CD14-positive monocyte (primary cell): ENCODE measurements around the gene PLXNA2. TPM values are rescaled to one million over a fixed set of nuclear protein-coding genes. Genes with fewer than 3 reads are reported as not detected.

Experiments
- DNase-seq, 3 donors: peaks; one replicate each; pipeline ENCODE4 v3.0.0-alpha.2; 2011 to 2022
- H2AFZ ChIP-seq: 2 replicates; pipeline ENCODE4 v1.6.0; 2012; ENCODE audit warnings: mild to moderate bottlenecking, low read depth, low read length, inconsistent platforms; ENCODE audit not compliant: insufficient read depth, poor library complexity, severe bottlenecking
- H3K27ac ChIP-seq, 2 donors: 1 replicate in 1 of 2; 2 replicates in 1 of 2; pipeline ENCODE4 v1.5.1; 2012 to 2013; ENCODE audit warnings: low read length in 2 of 2, control low read depth in 1 of 2, inconsistent platforms in 1 of 2, low read depth in 1 of 2, mild to moderate bottlenecking in 1 of 2
- H3K27me3 ChIP-seq, 2 donors: one replicate each; pipeline versions ENCODE4 v1.6.0 to v1.6.1; 2011 to 2013; ENCODE audit warnings: low read length in 2 of 2; ENCODE audit not compliant: control insufficient read depth in 2 of 2, insufficient read depth in 2 of 2
- H3K36me3 ChIP-seq, 2 donors: replicated peaks in 1 of 2; 1 replicate in 1 of 2; 2 replicates in 1 of 2; pipeline versions ENCODE4 v1.5.1 to v1.6.1; 2012 to 2013; ENCODE audit warnings: low read length in 2 of 2, control low read depth in 1 of 2, inconsistent platforms in 1 of 2, mild to moderate bottlenecking in 1 of 2; ENCODE audit not compliant: insufficient read depth in 2 of 2, control insufficient read depth in 1 of 2
- H3K4me1 ChIP-seq, 2 donors: 1 replicate in 1 of 2; 2 replicates in 1 of 2; pipeline versions ENCODE4 v1.5.1 to v1.6.1; 2012 to 2013; ENCODE audit warnings: low read length in 2 of 2, control low read depth in 1 of 2, inconsistent platforms in 1 of 2, mild to moderate bottlenecking in 1 of 2, moderate library complexity in 1 of 2; ENCODE audit not compliant: insufficient read depth in 2 of 2, control insufficient read depth in 1 of 2
- H3K4me2 ChIP-seq: replicated peaks from 2 replicates; pipeline ENCODE3; 2012; ENCODE audit warnings: low read length, moderate library complexity, mild to moderate bottlenecking; ENCODE audit not compliant: poor library complexity, severe bottlenecking; ENCODE audit errors: extremely low read depth
- H3K4me3 ChIP-seq, 3 experiments: fragments of 200-600 bp in 1 of 3; sonication (generic) in 1 of 3; replicated peaks in 1 of 3; 1 replicate in 2 of 3; 2 replicates in 1 of 3; pipeline ENCODE4 v1.5.1; 2011 to 2013; ENCODE audit warnings: low read length in 3 of 3, mild to moderate bottlenecking in 3 of 3, control low read depth in 2 of 3, low read depth in 2 of 3, inconsistent platforms in 1 of 3, moderate library complexity in 1 of 3
- H3K79me2 ChIP-seq: 2 replicates; pipeline ENCODE4 v1.6.0; 2012; ENCODE audit warnings: mild to moderate bottlenecking, control low read depth, inconsistent platforms, low read length, moderate library complexity; ENCODE audit not compliant: insufficient read depth
- H3K9ac ChIP-seq: 2 replicates; pipeline ENCODE4 v1.6.0; 2017; ENCODE audit warnings: low read length, mild to moderate bottlenecking; ENCODE audit not compliant: insufficient read depth, poor library complexity, severe bottlenecking
- H3K9me3 ChIP-seq, 2 donors: replicated peaks in 1 of 2; 1 replicate in 1 of 2; 2 replicates in 1 of 2; pipeline versions ENCODE4 v1.5.1 to v1.6.1; 2012 to 2013; ENCODE audit warnings: low read length in 2 of 2, control low read depth in 1 of 2; ENCODE audit not compliant: control insufficient read depth in 1 of 2, insufficient read depth in 1 of 2
- H4K20me1 ChIP-seq: 2 replicates; pipeline ENCODE4 v1.6.0; 2012; ENCODE audit warnings: mild to moderate bottlenecking, low read length, control low read depth, moderate library complexity; ENCODE audit not compliant: insufficient read depth
- H3K27ac Mint-ChIP-seq, 7 donors: one replicate each; pipeline ENCODE4 v1.8.0; 2020; ENCODE audit warnings: mild to moderate bottlenecking in 7 of 7, mixed read lengths in 7 of 7, moderate library complexity in 6 of 7, inconsistent platforms in 2 of 7
- H3K27me3 Mint-ChIP-seq, 3 donors: one replicate each; pipeline ENCODE4 v1.8.0; 2021 to 2022; ENCODE audit warnings: low read depth in 3 of 3, mild to moderate bottlenecking in 3 of 3, mixed read lengths in 3 of 3, moderate library complexity in 3 of 3, inconsistent platforms in 1 of 3
- H3K36me3 Mint-ChIP-seq, 2 donors: one replicate each; pipeline ENCODE4 v1.8.0; 2020; ENCODE audit warnings: mixed read lengths in 2 of 2, inconsistent platforms in 1 of 2, mild to moderate bottlenecking in 1 of 2
- H3K4me1 Mint-ChIP-seq: one replicate; pipeline ENCODE4 v1.8.0; 2020; ENCODE audit warnings: mild to moderate bottlenecking, mixed read lengths
- H3K4me3 Mint-ChIP-seq, 2 donors: one replicate each; pipeline ENCODE4 v1.8.0; 2020; ENCODE audit warnings: mild to moderate bottlenecking in 2 of 2, mixed read lengths in 2 of 2, moderate library complexity in 1 of 2
- H3K9me3 Mint-ChIP-seq, 7 donors: one replicate each; pipeline ENCODE4 v1.8.0; 2020 to 2022; ENCODE audit warnings: mixed read lengths in 7 of 7, mild to moderate bottlenecking in 6 of 7, moderate library complexity in 6 of 7, inconsistent platforms in 2 of 7
- WGBS: methylation state at CpG from one replicate; pipeline ENCODE4 v1.1.5; 2013; ENCODE audit warnings: missing lambda C conversion rate; ENCODE audit not compliant: insufficient coverage; 5-methylcytosine and 5-hydroxymethylcytosine counted together
- intact Hi-C, 2 donors: fragments of 100-400 bp; cut with micrococcal nuclease; formaldehyde crosslinking; loops; one replicate each; pipeline versions ENCODE4 v1.15.0 to v1.15.1; 2023
- polyA plus RNA-seq, 3 donors: library from polyadenylated mRNA; depleted of rRNA in 1 of 3; unstranded in 2 of 3; stranded (reverse) in 1 of 3; fragments of 300-500 nt in 2 of 3; fragments of >200 nt in 1 of 3; fragmentation: Illumina TruSeq in 2 of 3; gene quantifications; 1 replicate in 2 of 3; 2 replicates in 1 of 3; pipeline ENCODE4 v1.2.3, GENCODE V29; 2012 to 2021
- TF ChIP-seq, protein P1 (sequence below): fragments of 200-600 bp; IDR thresholded peaks from one replicate; pipeline ENCODE4 v1.8.0; 2022; ENCODE audit warnings: antibody characterized with exemption, mild to moderate bottlenecking

Gene PLXNA2
- polyA plus RNA-seq, 3 donors = 0.75 to 2.1 (median 1.1) TPM

DNA sequence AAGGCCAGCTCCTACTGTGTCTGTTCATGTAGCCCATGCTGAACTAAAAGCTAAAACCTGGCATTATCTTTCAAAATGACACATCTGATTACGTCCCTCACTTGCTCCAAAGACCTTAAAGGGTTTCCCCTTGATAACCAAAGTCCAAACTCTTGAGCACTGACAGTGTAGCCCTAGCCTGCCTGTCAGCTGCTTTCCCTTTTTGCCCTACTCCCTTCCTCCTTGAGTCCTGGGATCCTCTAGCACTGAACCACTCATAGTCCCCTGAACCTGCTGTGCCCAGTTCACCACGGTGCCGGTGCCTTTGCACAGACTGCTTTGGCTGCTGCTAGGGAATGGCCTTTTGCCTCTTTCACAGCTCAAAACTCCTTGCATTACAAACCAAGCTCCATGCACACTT, 67.5 kb downstream of the PLXNA2 start:
- WGBS = 94% methylated on average over 3 of the region's 3 CpGs
- Mint-ChIP-seq H3K4me3 (no peak overlapping the region), H3K9me3 (no peaks in the 10 kb centered on the region), H3K27me3 (peaks cover 0 to 3% (median 3%) of the 10 kb centered on the region in 3 donors), H3K36me3 (no peaks in the 10 kb centered on the region), H3K4me1 (peaks cover 3% of the 10 kb centered on the region), H3K27ac (no peak overlapping the region)
- H3K9ac ChIP-seq = no peak overlapping the region
- no peak overlapping the region for H3K4me2 ChIP-seq
- no peaks in the 10 kb centered on the region for H3K36me3 ChIP-seq
- no peak overlapping the region for H3K27ac ChIP-seq
- no peak overlapping the region for H2AFZ ChIP-seq
- H3K9me3 ChIP-seq = no peaks in the 10 kb centered on the region
- H3K4me3 ChIP-seq = no peak overlapping the region
- no peaks in the 10 kb centered on the region for H4K20me1 ChIP-seq
- no peak for DNase-seq
- intact Hi-C loops = no loop called here
- TF ChIP-seq, protein P1, sequence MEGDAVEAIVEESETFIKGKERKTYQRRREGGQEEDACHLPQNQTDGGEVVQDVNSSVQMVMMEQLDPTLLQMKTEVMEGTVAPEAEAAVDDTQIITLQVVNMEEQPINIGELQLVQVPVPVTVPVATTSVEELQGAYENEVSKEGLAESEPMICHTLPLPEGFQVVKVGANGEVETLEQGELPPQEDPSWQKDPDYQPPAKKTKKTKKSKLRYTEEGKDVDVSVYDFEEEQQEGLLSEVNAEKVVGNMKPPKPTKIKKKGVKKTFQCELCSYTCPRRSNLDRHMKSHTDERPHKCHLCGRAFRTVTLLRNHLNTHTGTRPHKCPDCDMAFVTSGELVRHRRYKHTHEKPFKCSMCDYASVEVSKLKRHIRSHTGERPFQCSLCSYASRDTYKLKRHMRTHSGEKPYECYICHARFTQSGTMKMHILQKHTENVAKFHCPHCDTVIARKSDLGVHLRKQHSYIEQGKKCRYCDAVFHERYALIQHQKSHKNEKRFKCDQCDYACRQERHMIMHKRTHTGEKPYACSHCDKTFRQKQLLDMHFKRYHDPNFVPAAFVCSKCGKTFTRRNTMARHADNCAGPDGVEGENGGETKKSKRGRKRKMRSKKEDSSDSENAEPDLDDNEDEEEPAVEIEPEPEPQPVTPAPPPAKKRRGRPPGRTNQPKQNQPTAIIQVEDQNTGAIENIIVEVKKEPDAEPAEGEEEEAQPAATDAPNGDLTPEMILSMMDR = no peak
- no peaks in the 10 kb centered on the region for H3K79me2 ChIP-seq
- no peaks in the 10 kb centered on the region for H3K4me1 ChIP-seq
- H3K27me3 ChIP-seq = no peaks in the 10 kb centered on the region

DNA sequence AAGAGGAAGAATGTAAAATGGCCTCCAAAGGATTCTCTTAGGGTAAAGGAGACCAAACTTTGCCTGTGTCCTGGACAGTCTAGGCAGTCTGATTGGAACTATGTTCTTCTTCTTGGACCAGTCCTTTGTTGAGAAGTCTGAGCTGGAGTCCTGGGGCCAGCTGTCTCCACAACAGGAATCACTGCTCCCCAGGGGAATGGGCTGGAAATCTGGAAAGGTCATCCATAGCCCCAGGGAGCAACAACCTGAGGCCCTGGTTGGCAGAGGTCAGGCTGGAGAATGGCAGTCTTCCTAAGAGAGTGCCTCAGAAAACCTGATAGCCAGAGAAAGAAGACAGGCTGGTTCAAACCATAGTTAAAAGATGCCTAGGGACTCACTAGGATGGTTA, 68.7 kb downstream of the PLXNA2 start:
- Mint-ChIP-seq H3K36me3 (no peaks in the 10 kb centered on the region), H3K27me3 (peaks cover 0 to 3% (median 3%) of the 10 kb centered on the region in 3 donors), H3K4me1 (peaks cover 3% of the 10 kb centered on the region), H3K27ac (no peak overlapping the region), H3K9me3 (no peaks in the 10 kb centered on the region), H3K4me3 (no peak overlapping the region)
- H3K9ac ChIP-seq = no peak overlapping the region
- H3K9me3 ChIP-seq = no peaks in the 10 kb centered on the region
- no peak overlapping the region for H2AFZ ChIP-seq
- no peaks in the 10 kb centered on the region for H4K20me1 ChIP-seq
- H3K36me3 ChIP-seq = no peaks in the 10 kb centered on the region
- H3K4me2 ChIP-seq = no peak overlapping the region
- H3K79me2 ChIP-seq = no peaks in the 10 kb centered on the region
- no peak for DNase-seq
- no peaks in the 10 kb centered on the region for H3K4me1 ChIP-seq
- H3K4me3 ChIP-seq = no peak overlapping the region
- no peaks in the 10 kb centered on the region for H3K27me3 ChIP-seq
- intact Hi-C loops = no loop called here
- no peak overlapping the region for H3K27ac ChIP-seq
- TF ChIP-seq, protein P1 = no peak
